Transverse colon (tissue), 4 donors: ENCODE results near the gene MLST8.

Source experiments
- POLR2A ChIP-seq: fragments of 450-650 bp; IDR thresholded peaks from one replicate; pipeline ENCODE4 v1.6.1; 2016; ENCODE audit warnings: antibody characterized with exemption, mild to moderate bottlenecking, moderate library complexity
- POLR2AphosphoS5 ChIP-seq, 3 donors: sonication (generic); formaldehyde crosslinking; IDR thresholded peaks; one replicate each; pipeline ENCODE4 v1.6.1; 2016; ENCODE audit warnings: antibody characterized with exemption in 3 of 3
- TF ChIP-seq, protein P1 (sequence below), 5 experiments: fragments of 200-600 bp in 3 of 5; fragments of 450-650 bp in 2 of 5; sonication (generic) in 3 of 5; IDR thresholded peaks; 1 replicate in 2 of 5; 2 replicates in 3 of 5; pipeline ENCODE4 v1.5.1; 2016 to 2017; ENCODE audit warnings: antibody characterized with exemption in 5 of 5, inconsistent platforms in 3 of 5, mild to moderate bottlenecking in 2 of 5, moderate library complexity in 1 of 5

- TF ChIP-seq POLR2AphosphoS5 (IDR thresholded peaks at IDR 0.05) (peak in 1 of 3 donors; percentile 26), POLR2A (no peak)
- TF ChIP-seq, protein P1, sequence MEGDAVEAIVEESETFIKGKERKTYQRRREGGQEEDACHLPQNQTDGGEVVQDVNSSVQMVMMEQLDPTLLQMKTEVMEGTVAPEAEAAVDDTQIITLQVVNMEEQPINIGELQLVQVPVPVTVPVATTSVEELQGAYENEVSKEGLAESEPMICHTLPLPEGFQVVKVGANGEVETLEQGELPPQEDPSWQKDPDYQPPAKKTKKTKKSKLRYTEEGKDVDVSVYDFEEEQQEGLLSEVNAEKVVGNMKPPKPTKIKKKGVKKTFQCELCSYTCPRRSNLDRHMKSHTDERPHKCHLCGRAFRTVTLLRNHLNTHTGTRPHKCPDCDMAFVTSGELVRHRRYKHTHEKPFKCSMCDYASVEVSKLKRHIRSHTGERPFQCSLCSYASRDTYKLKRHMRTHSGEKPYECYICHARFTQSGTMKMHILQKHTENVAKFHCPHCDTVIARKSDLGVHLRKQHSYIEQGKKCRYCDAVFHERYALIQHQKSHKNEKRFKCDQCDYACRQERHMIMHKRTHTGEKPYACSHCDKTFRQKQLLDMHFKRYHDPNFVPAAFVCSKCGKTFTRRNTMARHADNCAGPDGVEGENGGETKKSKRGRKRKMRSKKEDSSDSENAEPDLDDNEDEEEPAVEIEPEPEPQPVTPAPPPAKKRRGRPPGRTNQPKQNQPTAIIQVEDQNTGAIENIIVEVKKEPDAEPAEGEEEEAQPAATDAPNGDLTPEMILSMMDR (IDR thresholded peaks at IDR 0.05) = no peak
These were observed 35.2 kb upstream of the MLST8 start for GRCh38 chr16:2170080-2170479.
